Activated CD8-positive, alpha-beta T cell treated with anti-CD3 and anti-CD28 coated beads for 36 hours (primary cell): ENCODE measurements around the gene TELO2. TPM values are rescaled to one million over a fixed set of nuclear protein-coding genes. Genes with fewer than 3 reads are reported as not detected.

ENCODE experiments used
- ATAC-seq: fragments of 200-7000 bp; cut with Tn5 transposase; one replicate; pipeline ENCODE4 v1.10.0; 2021; ENCODE audit warnings: mild to moderate bottlenecking, moderate library complexity
- CTCF ChIA-PET: fragments of 350-600 bp; sonication (Branson Sonifier 250); formaldehyde crosslinking; loops from one replicate; lab custom pipeline; 2021; ENCODE audit warnings: antibody characterized with exemption; lab: Charles Lee
- POLR2A ChIA-PET: fragments of 350-600 bp; sonication (Branson Sonifier 250); formaldehyde crosslinking; loops from one replicate; lab custom pipeline; 2021; ENCODE audit warnings: antibody characterized with exemption; lab: Charles Lee
- DNase-seq: peaks from one replicate; pipeline ENCODE4 v3.0.0-alpha.2; 2020
- H3K27ac Mint-ChIP-seq: one replicate; pipeline ENCODE4 v1.8.0; 2021; ENCODE audit warnings: mild to moderate bottlenecking, mixed read lengths
- H3K27me3 Mint-ChIP-seq: one replicate; pipeline ENCODE4 v1.8.0; 2021; ENCODE audit warnings: mixed read lengths
- H3K36me3 Mint-ChIP-seq: one replicate; pipeline ENCODE4 v1.8.0; 2021; ENCODE audit warnings: low read depth, mixed read lengths
- H3K4me1 Mint-ChIP-seq: one replicate; pipeline ENCODE4 v1.8.0; 2021; ENCODE audit warnings: low read depth, mixed read lengths
- H3K4me3 Mint-ChIP-seq: one replicate; pipeline ENCODE4 v1.8.0; 2021; ENCODE audit warnings: mild to moderate bottlenecking, moderate library complexity, mixed read lengths
- H3K9me3 Mint-ChIP-seq: one replicate; pipeline ENCODE4 v1.8.0; 2021; ENCODE audit warnings: mixed read lengths
- CTCF ChIP-seq: fragments of 200-600 bp; IDR thresholded peaks from one replicate; pipeline ENCODE4 v1.8.0; 2022; ENCODE audit warnings: antibody characterized with exemption, mild to moderate bottlenecking
- intact Hi-C: fragments of 100-400 bp; cut with micrococcal nuclease; formaldehyde crosslinking; loops from one replicate; pipeline ENCODE4 v1.10.0; 2022
- total RNA-seq, 2 experiments: library from RNA; stranded (reverse); gene quantifications; one replicate each; pipeline ENCODE4 v1.2.3, GENCODE V29; 2021

TELO2 gene
- total RNA-seq, 2 experiments from 2014 or later: 59.1 to 62.1 TPM

GRCh38 chr16:1539720-1540555 lies 46.8 kb downstream of the TELO2 start:
- Mint-ChIP-seq H3K9me3 (no peaks in the 10 kb centered on the region), H3K36me3 (peaks cover 56% of the 10 kb centered on the region), H3K27me3 (no peaks in the 10 kb centered on the region), H3K27ac (peak overlapping the region; percentile 71), H3K4me3 (no peak overlapping the region), H3K4me1 (peaks cover 60% of the 10 kb centered on the region)
- intact Hi-C loops: loop anchor here (5.0 kb wide), 1 partner anchor 118 kb away; the partner anchor contains the start of gene UQCC4
- TF ChIP-seq CTCF: no peak
- ChIA-PET CTCF (no interaction called here), POLR2A (interaction anchor here (1.2 kb wide), 1 partner anchor 15 kb away, joined by 3 read pairs; no protein-coding TSS in a partner anchor)
- no peak for ATAC-seq
- no peak for DNase-seq

- DNase-seq: no peak
- ChIA-PET CTCF (no interaction called here), POLR2A (interaction anchor here (1.2 kb wide), 1 partner anchor 15 kb away, joined by 3 read pairs; no protein-coding TSS in a partner anchor)
- H3K27me3 Mint-ChIP-seq: no peaks in the 10 kb centered on the region
- H3K4me1 Mint-ChIP-seq: peaks cover 65% of the 10 kb centered on the region
- H3K36me3 Mint-ChIP-seq: peaks cover 54% of the 10 kb centered on the region
- intact Hi-C loops: loop anchor here (5.0 kb wide), 1 partner anchor 118 kb away; the partner anchor contains the start of gene UQCC4
- no peaks in the 10 kb centered on the region for H3K9me3 Mint-ChIP-seq
- no peak for ATAC-seq
- no peak overlapping the region for H3K4me3 Mint-ChIP-seq
- TF ChIP-seq CTCF: no peak
- peak overlapping the region; percentile 71 for H3K27ac Mint-ChIP-seq
These were observed 47.3 kb downstream of the TELO2 start for GRCh38 chr16:1540556-1540855.

GRCh38 chr16:1541293-1542165 lies 48.4 kb downstream of the TELO2 start:
- no peak overlapping the region for H3K4me3 Mint-ChIP-seq
- CTCF ChIA-PET: no interaction called here
- intact Hi-C loops: loop anchor here (5.0 kb wide), 1 partner anchor 119 kb away; the partner anchor contains the start of gene UQCC4
- no peaks in the 10 kb centered on the region for H3K27me3 Mint-ChIP-seq
- DNase-seq (no peak), ATAC-seq (no peak)
- POLR2A ChIA-PET: interaction anchor here (1.1 kb wide), 1 partner anchor 8 kb away, joined by 3 read pairs; the partner anchor contains the start of gene TMEM204
- peaks cover 70% of the 10 kb centered on the region for H3K4me1 Mint-ChIP-seq
- H3K9me3 Mint-ChIP-seq: no peaks in the 10 kb centered on the region
- H3K27ac Mint-ChIP-seq: peak overlapping the region; percentile 92
- H3K36me3 Mint-ChIP-seq: peaks cover 46% of the 10 kb centered on the region
- no peak for TF ChIP-seq CTCF

DNA sequence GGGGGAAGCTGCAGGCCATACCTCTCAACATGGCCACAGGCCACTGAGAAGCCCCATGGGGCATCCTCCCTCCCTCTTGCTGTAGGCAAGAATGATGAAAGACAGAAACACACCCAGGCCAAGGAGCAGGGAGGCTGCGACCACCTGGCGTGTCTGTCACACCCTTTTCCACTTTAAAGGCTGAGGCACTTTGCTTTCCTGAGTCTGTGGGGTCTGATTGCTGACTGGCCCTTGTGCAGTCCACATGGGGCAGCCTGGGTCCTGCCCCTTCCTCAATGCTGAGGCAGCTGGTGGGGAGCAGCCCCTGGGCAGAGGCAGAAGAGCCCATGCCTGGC lies 49.0 kb downstream of the TELO2 start:
- intact Hi-C loops: loop anchor here (5.0 kb wide), 1 partner anchor 120 kb away; the partner anchor contains the start of gene UQCC4
- Mint-ChIP-seq H3K27ac (peak overlapping the region; percentile 92), H3K4me1 (peaks cover 69% of the 10 kb centered on the region), H3K36me3 (peaks cover 39% of the 10 kb centered on the region), H3K27me3 (no peaks in the 10 kb centered on the region), H3K9me3 (no peaks in the 10 kb centered on the region), H3K4me3 (no peak overlapping the region)
- TF ChIP-seq CTCF: no peak
- POLR2A ChIA-PET: interaction anchor here (1.1 kb wide), 1 partner anchor 9 kb away, joined by 3 read pairs; the partner anchor contains the start of gene TMEM204
- no peak for ATAC-seq
- DNase-seq: no peak
- CTCF ChIA-PET: no interaction called here
